ENCODE results near the gene PARD6B.

DNA sequence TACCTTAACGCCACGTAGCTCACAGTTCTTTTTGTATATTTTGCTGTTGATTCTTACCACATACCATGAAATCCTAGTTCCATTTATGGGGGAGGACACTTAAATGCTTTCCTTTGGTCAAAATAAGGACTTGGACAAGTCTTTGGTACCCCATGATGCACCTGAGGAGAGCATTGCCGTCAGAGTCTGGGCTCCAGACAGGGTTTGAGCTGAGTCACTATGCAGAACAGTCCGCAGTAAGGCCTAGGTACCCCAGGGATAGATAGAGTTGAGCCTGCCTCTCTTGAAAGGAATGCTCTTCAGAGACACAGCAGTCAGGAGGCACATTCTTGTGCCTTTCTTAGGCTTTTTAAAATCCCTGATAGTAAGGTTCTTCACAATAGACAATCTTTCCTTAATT, 6.0 kb downstream of the PARD6B start:
- TF ChIP-seq, protein P1, sequence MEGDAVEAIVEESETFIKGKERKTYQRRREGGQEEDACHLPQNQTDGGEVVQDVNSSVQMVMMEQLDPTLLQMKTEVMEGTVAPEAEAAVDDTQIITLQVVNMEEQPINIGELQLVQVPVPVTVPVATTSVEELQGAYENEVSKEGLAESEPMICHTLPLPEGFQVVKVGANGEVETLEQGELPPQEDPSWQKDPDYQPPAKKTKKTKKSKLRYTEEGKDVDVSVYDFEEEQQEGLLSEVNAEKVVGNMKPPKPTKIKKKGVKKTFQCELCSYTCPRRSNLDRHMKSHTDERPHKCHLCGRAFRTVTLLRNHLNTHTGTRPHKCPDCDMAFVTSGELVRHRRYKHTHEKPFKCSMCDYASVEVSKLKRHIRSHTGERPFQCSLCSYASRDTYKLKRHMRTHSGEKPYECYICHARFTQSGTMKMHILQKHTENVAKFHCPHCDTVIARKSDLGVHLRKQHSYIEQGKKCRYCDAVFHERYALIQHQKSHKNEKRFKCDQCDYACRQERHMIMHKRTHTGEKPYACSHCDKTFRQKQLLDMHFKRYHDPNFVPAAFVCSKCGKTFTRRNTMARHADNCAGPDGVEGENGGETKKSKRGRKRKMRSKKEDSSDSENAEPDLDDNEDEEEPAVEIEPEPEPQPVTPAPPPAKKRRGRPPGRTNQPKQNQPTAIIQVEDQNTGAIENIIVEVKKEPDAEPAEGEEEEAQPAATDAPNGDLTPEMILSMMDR (IDR thresholded peaks at IDR 0.05), result no peak
- TF ChIP-seq, protein P2, sequence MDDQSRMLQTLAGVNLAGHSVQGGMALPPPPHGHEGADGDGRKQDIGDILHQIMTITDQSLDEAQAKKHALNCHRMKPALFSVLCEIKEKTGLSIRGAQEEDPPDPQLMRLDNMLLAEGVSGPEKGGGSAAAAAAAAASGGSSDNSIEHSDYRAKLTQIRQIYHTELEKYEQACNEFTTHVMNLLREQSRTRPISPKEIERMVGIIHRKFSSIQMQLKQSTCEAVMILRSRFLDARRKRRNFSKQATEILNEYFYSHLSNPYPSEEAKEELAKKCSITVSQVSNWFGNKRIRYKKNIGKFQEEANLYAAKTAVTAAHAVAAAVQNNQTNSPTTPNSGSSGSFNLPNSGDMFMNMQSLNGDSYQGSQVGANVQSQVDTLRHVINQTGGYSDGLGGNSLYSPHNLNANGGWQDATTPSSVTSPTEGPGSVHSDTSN (IDR thresholded peaks at IDR 0.05), result no peak
- TF ChIP-seq TEAD4 (IDR thresholded peaks at IDR 0.05; ENCODE audit: borderline replicate concordance, insufficient read depth), result no peak
- TF ChIP-seq EP300 (IDR thresholded peaks at IDR 0.05; ENCODE audit: borderline replicate concordance in 1 of 2, low read depth in 1 of 2, low read length in 1 of 2), result no peak
- TF ChIP-seq NFIC (IDR thresholded peaks at IDR 0.05; ENCODE audit: borderline replicate concordance), result no peak
- no peak for TF ChIP-seq RAD21 (IDR thresholded peaks at IDR 0.05; ENCODE audit: low read length)
- no peak for TF ChIP-seq SMC3 (IDR thresholded peaks at IDR 0.05; ENCODE audit: low read depth, low read length)
